Lower leg skin (tissue), 4 donors: Measurements from ENCODE around the gene PRDX6. TPM values are rescaled to one million over a fixed set of nuclear protein-coding genes. Genes with fewer than 3 reads are reported as not detected.

Source experiments
- DNase-seq, 2 donors: peaks; one replicate each; pipeline ENCODE4 v3.0.0-alpha.2; 2019; ENCODE audit warnings: low spot score in 2 of 2
- H3K4me3 ChIP-seq: fragments of 200-600 bp; sonication (generic); 2 replicates; pipeline ENCODE4 v1.5.1; 2017; ENCODE audit warnings: mild to moderate bottlenecking, low read depth; ENCODE audit not compliant: poor library complexity, severe bottlenecking
- POLR2A ChIP-seq, 2 donors: fragments of 450-650 bp; IDR thresholded peaks; one replicate each; pipeline ENCODE4 v1.6.1; 2016 to 2017; ENCODE audit warnings: antibody characterized with exemption in 2 of 2, mild to moderate bottlenecking in 1 of 2, moderate library complexity in 1 of 2
- WGBS, 2 donors: methylation state at CpG; one replicate each; pipeline ENCODE4 v1.1.5; 2018; 5-methylcytosine and 5-hydroxymethylcytosine counted together
- intact Hi-C: fragments of 100-400 bp; cut with DNase I; formaldehyde crosslinking; loops from one replicate; pipeline ENCODE4 v1.15.0; 2023; ENCODE audit warnings: low total_unique reads
- total RNA-seq, 4 donors: library from RNA; depleted of rRNA; stranded (reverse); fragments of >200 nt; gene quantifications; one replicate each; pipeline ENCODE4 v1.1.0, GENCODE V29; 2016
- TF ChIP-seq, protein P1 (sequence below), 3 donors: fragments of 450-650 bp; IDR thresholded peaks; one replicate each; pipeline ENCODE4 v1.5.1; 2016; ENCODE audit warnings: antibody characterized with exemption in 3 of 3, mild to moderate bottlenecking in 3 of 3, moderate library complexity in 2 of 3

PRDX6 gene
- total RNA-seq, 4 donors from 2014 or later, result 143 to 211 (median 172) TPM

DNA sequence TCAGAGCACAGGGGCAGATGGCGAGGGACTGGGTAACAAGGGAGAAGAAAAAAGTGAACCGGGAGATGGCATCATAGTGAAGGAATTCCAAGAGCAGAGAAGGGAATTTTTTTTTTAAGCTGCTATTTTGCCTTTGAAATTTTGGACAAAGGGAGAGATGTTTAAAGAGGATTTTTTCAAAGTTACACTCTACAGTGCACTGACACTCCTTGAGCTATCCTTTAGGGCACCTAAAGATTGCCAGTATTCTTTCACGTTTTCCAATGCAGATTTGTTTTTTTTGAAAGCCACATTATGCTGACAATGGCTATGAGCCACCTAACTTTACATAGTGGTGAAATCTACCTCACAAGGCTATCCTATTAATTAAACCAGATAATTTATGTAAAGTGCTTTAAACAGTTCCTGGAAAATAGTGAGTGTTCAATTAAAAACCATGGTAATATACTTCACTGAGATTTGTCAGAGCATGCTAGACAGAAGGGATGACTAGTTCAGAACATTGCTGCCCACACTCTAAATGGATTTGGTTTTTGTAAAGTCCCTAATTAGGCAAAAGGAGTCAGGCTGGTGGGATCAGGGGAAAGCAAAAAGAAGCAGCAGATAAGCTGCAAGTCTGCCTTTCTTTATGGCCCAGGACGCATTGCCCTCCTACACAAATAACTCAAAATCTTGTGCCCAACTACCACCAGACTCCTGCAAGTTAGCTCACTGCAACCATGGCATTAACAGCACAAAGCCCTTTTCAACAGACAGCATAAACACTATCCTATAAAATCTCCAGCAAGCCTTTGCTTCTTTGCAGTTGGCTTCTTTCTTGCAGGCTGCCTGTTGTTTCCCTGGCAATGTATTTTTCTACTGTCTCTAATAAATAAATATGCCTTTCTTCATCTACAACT is 53.9 kb downstream of the PRDX6 start:
- DNase-seq, result no peak
- no peak overlapping the region for H3K4me3 ChIP-seq
- no peak for TF ChIP-seq POLR2A (IDR thresholded peaks at IDR 0.05)
- TF ChIP-seq, protein P1, sequence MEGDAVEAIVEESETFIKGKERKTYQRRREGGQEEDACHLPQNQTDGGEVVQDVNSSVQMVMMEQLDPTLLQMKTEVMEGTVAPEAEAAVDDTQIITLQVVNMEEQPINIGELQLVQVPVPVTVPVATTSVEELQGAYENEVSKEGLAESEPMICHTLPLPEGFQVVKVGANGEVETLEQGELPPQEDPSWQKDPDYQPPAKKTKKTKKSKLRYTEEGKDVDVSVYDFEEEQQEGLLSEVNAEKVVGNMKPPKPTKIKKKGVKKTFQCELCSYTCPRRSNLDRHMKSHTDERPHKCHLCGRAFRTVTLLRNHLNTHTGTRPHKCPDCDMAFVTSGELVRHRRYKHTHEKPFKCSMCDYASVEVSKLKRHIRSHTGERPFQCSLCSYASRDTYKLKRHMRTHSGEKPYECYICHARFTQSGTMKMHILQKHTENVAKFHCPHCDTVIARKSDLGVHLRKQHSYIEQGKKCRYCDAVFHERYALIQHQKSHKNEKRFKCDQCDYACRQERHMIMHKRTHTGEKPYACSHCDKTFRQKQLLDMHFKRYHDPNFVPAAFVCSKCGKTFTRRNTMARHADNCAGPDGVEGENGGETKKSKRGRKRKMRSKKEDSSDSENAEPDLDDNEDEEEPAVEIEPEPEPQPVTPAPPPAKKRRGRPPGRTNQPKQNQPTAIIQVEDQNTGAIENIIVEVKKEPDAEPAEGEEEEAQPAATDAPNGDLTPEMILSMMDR (IDR thresholded peaks at IDR 0.05), result no peak
- 43 to 56% methylated on average over 4 of the region's 4 CpGs for WGBS, 2 donors
- intact Hi-C loops, result no loop called here

DNA sequence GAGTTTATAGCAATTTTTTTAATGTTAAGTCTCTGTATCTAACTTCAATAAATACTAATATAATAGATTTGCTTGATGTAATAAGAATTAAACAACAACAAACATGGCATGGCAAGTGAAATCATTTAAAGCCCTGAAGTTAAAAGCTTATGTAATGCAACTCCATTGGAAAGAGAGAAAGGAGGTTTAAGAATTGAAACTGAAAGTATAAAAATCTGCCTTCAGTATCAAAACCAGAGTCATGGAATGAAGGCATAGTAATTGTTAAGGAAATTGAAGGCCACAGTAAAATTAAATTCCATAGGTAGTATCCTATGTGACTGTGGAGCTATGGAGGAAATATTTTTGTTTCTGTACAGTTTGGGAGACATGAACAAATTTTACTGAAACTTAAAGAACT is 55.1 kb downstream of the PRDX6 start:
- TF ChIP-seq POLR2A (IDR thresholded peaks at IDR 0.05), result no peak
- TF ChIP-seq, protein P1 (IDR thresholded peaks at IDR 0.05), result no peak
- DNase-seq, result no peak
- intact Hi-C loops, result no loop called here
- H3K4me3 ChIP-seq, result no peak overlapping the region

DNA sequence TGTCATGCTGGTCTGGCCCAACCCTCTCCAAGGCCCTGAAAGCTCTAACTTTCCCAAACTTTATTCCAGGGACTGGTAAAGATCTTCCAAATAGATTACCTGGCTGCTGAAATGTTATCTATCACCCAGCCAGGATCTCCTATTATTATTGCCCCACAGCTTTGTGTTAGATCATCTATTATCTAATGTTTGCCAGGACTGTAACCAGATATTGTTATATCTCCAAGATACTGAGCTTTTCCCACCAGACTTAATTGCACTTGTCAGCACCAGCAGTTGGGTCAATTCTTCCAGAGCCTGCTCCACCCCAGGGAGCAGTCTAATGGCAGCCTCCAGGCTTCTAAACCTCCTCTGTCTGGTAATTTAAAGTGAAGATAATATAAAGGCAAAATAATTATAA is 59.1 kb downstream of the PRDX6 start:
- no peak for DNase-seq
- H3K4me3 ChIP-seq, result no peak overlapping the region
- TF ChIP-seq, protein P1 (IDR thresholded peaks at IDR 0.05), result no peak
- no peak for TF ChIP-seq POLR2A (IDR thresholded peaks at IDR 0.05)
- intact Hi-C loops, result no loop called here

Other genes with a start within 250 kb of the PRDX6 start
- not detected for gene SLC9C2, start 125.7 kb downstream of the PRDX6 start, total RNA-seq
- gene TEX50, start 158.0 kb downstream of the PRDX6 start, total RNA-seq, result not detected
- 1 to 10 TPM in 1 of 4 donors, not detected in 3; 1.1 TPM for gene ANKRD45, start 192.5 kb downstream of the PRDX6 start, total RNA-seq
- gene KLHL20, start 237.6 kb downstream of the PRDX6 start, total RNA-seq, result 10 to 100 TPM; 18.2 to 31.6 (median 19.9) TPM